Stimulated activated CD4-positive, alpha-beta T cell treated with anti-CD3 and anti-CD28 coated beads, TNF-alpha, amount 100 ng/mL, for 1 hour (primary cell): ENCODE data around the gene PINLYP.
"Not testable (repeated sequence)": the region's sequence is repeated elsewhere in the genome, so short reads cannot be mapped to it uniquely, and the experiment has no call there.

ENCODE experiments used
- DNase-seq, 3 donors: peaks; one replicate each; pipeline ENCODE4 v3.0.0-alpha.2; 2020; ENCODE audit warnings: low read depth in 3 of 3, low spot score in 1 of 3

PINLYP gene

GRCh38 chr19:43581467-43581866 is 5.9 kb downstream of the PINLYP start:
- no peak for DNase-seq

- no peak for DNase-seq
Observed at GRCh38 chr19:43582495-43582894, 6.9 kb downstream of the PINLYP start.

DNA sequence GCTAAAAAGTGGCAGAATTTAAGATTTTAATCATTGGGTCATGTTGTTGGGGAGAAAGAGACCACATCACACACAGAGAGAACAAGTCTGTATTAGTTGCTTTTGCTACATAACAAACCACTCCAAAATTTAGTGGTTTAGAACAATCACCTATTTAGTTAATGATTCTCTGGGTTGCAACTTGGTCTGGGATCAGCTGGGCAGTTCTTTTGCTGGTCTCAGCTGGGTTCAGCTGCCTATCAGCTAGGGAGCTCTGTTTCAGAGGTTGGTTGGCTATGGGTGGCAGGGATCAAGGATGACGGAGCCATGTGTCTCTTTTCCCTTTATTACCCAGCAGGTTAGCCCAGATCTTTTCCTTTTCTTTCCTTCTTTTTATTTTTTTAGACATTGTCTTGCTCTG is 8.9 kb downstream of the PINLYP start:
- DNase-seq, result no peak

DNA sequence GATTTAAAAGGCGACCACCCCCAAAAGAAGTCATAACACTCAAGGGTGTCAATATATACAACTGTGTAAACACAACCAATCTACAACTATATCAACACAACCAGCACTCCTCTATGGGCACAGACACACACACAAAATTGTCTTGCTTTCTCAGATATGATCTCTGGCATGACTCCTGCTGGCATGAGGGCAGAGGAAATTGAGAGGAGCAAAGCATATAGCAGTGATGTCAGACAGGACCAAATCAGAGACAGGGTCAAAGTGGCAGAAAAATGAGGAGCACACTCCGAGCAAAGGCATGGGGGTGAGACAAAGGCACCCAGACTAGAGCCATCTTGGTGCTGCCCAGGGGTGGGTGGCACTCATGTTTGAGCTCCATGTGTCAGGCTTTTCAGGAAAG is 10.7 kb downstream of the PINLYP start:
- no peak for DNase-seq

GRCh38 chr19:43587029-43587428 is 11.4 kb downstream of the PINLYP start:
- DNase-seq, result not testable (repeated sequence)

DNA sequence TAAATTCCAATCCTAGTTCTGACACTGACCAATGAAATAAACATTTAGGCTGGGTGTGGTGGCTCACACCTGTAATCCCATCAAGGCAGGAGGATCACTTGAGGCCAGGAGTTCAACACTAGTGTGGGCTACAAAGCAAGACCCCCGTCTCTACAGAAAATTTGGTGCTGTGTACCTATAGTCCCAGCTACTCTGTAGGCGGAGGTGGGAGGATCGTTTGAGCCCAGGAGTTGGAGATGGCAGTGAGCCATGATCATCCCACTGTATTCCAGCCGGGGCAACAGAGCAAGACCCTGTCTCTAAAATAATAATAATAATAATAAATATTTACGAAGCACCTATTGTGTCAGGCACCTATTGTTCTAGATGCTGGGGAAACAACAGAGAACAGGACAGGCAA is 13.7 kb downstream of the PINLYP start:
- no peak for DNase-seq

- no peak for DNase-seq
Observed at GRCh38 chr19:43589678-43590077, 14.1 kb downstream of the PINLYP start.

GRCh38 chr19:43591904-43592772 is 16.5 kb downstream of the PINLYP start:
- DNase-seq, result no peak

GRCh38 chr19:43592800-43593350 is 17.3 kb downstream of the PINLYP start:
- no peak for DNase-seq

DNA sequence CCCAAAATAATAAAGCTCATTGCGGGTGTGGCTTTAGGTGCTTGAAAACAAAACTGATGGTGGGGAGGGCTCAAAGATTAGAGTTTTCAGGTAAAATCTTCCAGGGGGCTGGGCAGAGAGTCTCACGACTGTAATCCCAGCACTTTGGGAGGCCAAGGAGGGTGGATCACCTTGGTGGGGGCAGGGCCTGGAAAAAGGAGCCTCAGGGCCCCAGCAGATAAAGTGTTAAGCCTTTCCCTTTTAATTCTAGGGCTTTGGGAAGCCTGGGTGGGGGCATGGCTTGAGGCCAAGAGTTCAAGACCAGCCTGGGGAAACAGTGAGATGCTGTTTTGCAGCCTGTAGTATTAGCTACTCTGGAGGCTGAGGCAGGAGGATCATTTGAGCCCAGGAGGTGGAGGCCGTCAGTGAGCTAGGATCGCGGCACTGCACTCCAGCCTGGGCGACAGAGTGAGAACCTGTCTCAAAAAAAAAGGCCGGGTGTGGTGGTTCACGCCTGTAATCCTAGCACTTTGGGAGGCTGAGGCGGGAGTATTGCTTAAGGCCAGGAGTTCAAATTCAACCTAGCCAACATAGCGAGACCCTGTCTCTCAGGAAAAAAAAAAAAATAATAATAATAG is 18.6 kb downstream of the PINLYP start:
- no peak for DNase-seq

GRCh38 chr19:43594710-43595604 is 19.4 kb downstream of the PINLYP start:
- DNase-seq, result peak; percentile 32 to 59 (median 52)

GRCh38 chr19:43595605-43595998 is 20.0 kb downstream of the PINLYP start:
- DNase-seq, result peak in 1 of 3 donors; percentile 4

DNA sequence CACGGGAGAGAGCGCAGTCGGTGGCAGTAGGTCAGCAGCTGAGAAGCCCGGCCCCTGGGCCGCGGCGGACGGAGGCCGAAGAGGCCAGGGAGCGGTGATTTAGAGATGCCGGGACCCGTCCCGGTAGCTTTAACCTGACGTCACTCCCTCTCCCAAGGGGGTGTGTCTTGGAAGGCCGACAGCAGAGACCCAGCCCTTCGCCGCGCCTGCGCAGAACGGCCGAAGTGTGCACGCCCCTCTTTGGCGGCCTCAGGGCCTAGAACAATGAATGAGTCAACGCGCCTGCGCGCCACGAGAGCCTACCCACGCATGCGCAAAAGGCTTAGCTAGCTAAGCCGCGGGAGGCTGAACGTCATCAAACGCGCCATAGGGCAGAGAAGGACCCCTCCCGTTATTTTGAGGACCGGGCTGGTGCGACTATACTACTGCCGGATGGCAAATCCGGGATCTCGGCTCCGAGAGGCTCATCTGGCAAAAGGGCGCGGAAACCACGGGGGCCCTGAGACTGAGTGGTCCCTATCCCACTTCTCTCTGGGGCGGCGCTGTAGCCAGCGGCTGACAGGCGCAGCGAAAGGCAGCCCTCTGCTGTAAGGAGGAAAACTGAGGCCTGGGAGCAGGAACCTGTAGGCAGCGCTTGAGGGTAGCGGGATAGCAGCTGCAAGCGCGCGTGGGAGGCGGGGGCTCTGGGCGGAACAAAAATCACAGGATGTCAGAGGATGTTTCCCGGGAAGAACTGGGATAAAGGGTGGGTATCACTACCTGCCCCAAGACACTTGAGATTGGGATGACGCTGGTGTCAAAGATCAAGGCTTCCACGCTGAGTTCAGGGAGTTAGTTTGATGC is 20.6 kb downstream of the PINLYP start, which contains the start of the genes IRGQ and ZNF576:
Gene IRGQ (minus strand): TSS at position 136 of the 843 bp plus-strand sequence. CDS start 796 bp downstream, outside the sequence.
Gene ZNF576 (plus strand): TSS at position 597 of the 843 bp plus-strand sequence. CDS start 514 bp downstream, outside the sequence.
- DNase-seq, result peak; percentile 99 to 100 (median 100)

DNA sequence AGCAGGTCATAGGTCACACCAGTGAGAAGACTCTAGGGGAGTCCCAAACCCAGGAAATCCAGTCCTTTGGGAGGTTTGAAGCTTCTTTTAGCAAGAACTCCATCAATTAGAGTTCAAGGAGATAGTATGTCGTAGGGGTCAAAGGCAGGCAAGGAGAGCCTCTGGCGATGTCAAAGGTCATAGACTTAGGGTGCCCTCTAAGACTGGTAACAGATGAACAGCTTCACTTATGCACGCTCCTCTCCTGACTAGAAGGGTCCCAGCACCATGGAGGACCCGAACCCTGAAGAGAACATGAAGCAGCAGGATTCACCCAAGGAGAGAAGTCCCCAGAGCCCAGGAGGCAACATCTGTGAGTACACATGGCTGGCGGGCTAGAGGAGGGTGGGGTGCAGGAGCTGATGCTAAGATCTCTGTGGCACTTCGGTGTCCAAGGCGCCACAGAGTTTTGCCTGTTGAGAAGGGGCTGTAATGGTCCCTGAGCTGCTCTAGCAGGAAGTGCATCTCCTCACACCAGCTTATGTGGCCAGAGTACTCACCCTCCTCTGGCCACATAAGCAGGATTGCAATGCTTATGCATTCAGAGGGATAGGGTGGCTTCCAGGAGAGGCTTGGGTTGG is 21.4 kb downstream of the PINLYP start:
- no peak for DNase-seq

DNA sequence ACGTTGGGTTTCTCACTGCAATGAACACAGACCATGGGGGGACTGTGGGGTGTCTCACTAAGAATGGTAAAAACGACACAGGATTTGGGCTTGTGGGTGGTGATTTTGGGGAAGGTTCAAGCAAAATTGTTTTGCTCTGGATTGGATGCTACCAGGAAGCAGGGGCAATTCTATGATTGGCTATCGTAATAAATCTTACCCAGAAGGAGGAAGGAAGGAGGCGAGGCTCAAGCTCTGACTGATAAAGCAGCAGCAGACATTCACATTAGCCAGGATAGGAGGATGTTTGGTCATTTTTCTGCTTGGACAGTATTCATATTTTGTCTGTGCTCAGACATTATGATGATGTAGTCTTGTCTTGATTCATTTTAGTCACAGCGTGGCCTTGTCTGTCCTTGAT is 22.3 kb downstream of the PINLYP start:
- no peak for DNase-seq

- DNase-seq, result no peak
Observed at GRCh38 chr19:43598445-43599240, 23.0 kb downstream of the PINLYP start.

GRCh38 chr19:43599635-43600295 is 24.2 kb downstream of the PINLYP start:
- no peak for DNase-seq

DNA sequence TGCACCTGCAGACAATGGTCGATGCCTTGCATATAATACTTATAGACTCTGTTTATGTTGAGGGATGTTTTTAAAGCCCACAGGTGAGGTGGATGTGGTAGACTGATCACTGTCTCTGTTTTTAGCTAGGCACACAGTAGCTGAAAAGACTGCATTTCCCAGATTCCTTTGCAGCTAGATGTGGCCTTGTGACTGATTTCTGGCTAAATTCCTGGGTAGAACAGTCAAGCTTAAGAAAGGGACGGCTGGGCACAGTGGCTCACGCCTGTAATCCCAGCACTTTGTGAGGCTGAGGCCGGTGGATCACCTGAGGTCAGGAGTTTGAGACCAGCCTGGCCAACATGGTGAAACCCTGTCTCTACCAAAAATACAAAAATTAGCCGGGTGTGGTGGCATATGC is 24.7 kb downstream of the PINLYP start:
- DNase-seq, result not testable (repeated sequence)
